NCI-H1436 (cell line): ENCODE measurements around the gene RNU6-7.

Experiments
- DNase-seq: peaks from one replicate; lab custom pipeline; 2025; lab: John Stamatoyannopoulos, UW

The RNU6-7 gene

GRCh38 chr14:32201816-32202490 is at the start of gene RNU6-7:
RNU6-7 (plus strand) TSS chr14:32202045.
- DNase-seq, result peak; percentile 24

GRCh38 chr14:32166029-32166428 is 35.8 kb upstream of the RNU6-7 start:
- no peak for DNase-seq

GRCh38 chr14:32166924-32167323 is 34.9 kb upstream of the RNU6-7 start:
- no peak for DNase-seq

GRCh38 chr14:32167907-32168306 is 33.9 kb upstream of the RNU6-7 start:
- no peak for DNase-seq

- no peak for DNase-seq
These were observed 32.7 kb upstream of the RNU6-7 start for GRCh38 chr14:32169191-32169590.

- DNase-seq, result no peak
These were observed 30.4 kb upstream of the RNU6-7 start for GRCh38 chr14:32171469-32171868.

GRCh38 chr14:32183151-32184058 is 18.4 kb upstream of the RNU6-7 start:
- no peak for DNase-seq

GRCh38 chr14:32185097-32185496 is 16.7 kb upstream of the RNU6-7 start:
- DNase-seq, result no peak

- no peak for DNase-seq
These were observed 15.6 kb upstream of the RNU6-7 start for GRCh38 chr14:32186248-32186647.

GRCh38 chr14:32189811-32190210 is 12.0 kb upstream of the RNU6-7 start:
- DNase-seq, result no peak

GRCh38 chr14:32190673-32191072 is 11.2 kb upstream of the RNU6-7 start:
- no peak for DNase-seq

GRCh38 chr14:32192712-32193373 is 9.0 kb upstream of the RNU6-7 start:
- no peak for DNase-seq

GRCh38 chr14:32193532-32193931 is 8.3 kb upstream of the RNU6-7 start:
- no peak for DNase-seq

GRCh38 chr14:32195636-32196035 is 6.2 kb upstream of the RNU6-7 start:
- DNase-seq, result no peak

- DNase-seq, result no peak
These were observed 3.9 kb upstream of the RNU6-7 start for GRCh38 chr14:32197919-32198318.

GRCh38 chr14:32200368-32201192 is 1.3 kb upstream of the RNU6-7 start:
- no peak for DNase-seq

- peak; percentile 65 for DNase-seq
These were observed 541 bp upstream of the RNU6-7 start for GRCh38 chr14:32201193-32201815.

- peak; percentile 9 for DNase-seq
These were observed 699 bp downstream of the RNU6-7 start for GRCh38 chr14:32202491-32202997.

GRCh38 chr14:32202998-32203882 is 1.4 kb downstream of the RNU6-7 start, which contains the start of gene RNU6-8:
RNU6-8 (minus strand) TSS chr14:32203269.
- DNase-seq, result peak; percentile 89

- DNase-seq, result peak; percentile 0
These were observed 2.1 kb downstream of the RNU6-7 start for GRCh38 chr14:32203928-32204357.
